PC-3 (cell line): ENCODE data around the gene SOWAHC. TPM values are rescaled to one million over a fixed set of nuclear protein-coding genes. Genes with fewer than 3 reads are reported as not detected.

ENCODE experiments used
- ATAC-seq: fragments of 200-7000 bp; cut with Tn5 transposase; 2 replicates; pipeline ENCODE4 v1.9.1; 2020; ENCODE audit warnings: mild to moderate bottlenecking, moderate library complexity
- BruUV-seq: library from RNA; stranded (reverse); fragments of 400-500 nt; replicated peaks from 2 replicates; lab custom pipeline; 2021; lab: Mats Ljungman, UMichigan
- CTCF ChIA-PET: fragments of 300-600 bp; sonication (Branson Sonifier 250); formaldehyde crosslinking; loops from one replicate; lab custom pipeline; 2022; ENCODE audit warnings: antibody characterized with exemption; lab: Charles Lee
- POLR2A ChIA-PET: fragments of 300-600 bp; sonication (Branson Sonifier 250); formaldehyde crosslinking; loops from one replicate; lab custom pipeline; 2022; ENCODE audit warnings: antibody characterized with exemption; ENCODE audit not compliant: unreplicated experiment; lab: Charles Lee
- DNase-seq: peaks from one replicate; pipeline ENCODE4 v3.0.0-alpha.2; 2015
- H2AFZ ChIP-seq: fragments of 300-600 bp; sonication (generic); 2 replicates; pipeline ENCODE4 v1.6.0; 2016; ENCODE audit warnings: antibody characterized with exemption, low read length
- H3F3A ChIP-seq: fragments of 300-600 bp; sonication (generic); one replicate; pipeline ENCODE4 v1.6.0; 2017; ENCODE audit warnings: antibody characterized with exemption, low read length, control low read depth, mild to moderate bottlenecking; ENCODE audit not compliant: unreplicated experiment
- H3K27ac ChIP-seq: fragments of 300-600 bp; sonication (generic); 2 replicates; pipeline ENCODE4 v1.5.1; 2016; ENCODE audit warnings: mild to moderate bottlenecking, low read length
- H3K27me3 ChIP-seq: fragments of 300-600 bp; sonication (generic); 2 replicates; pipeline ENCODE4 v1.6.1; 2016; ENCODE audit warnings: low read length, mixed read lengths
- H3K36me3 ChIP-seq: fragments of 300-600 bp; sonication (generic); 2 replicates; pipeline ENCODE4 v1.6.1; 2016; ENCODE audit warnings: low read depth, mixed run types, low read length, mixed read lengths
- H3K4me1 ChIP-seq: fragments of 300-600 bp; sonication (generic); 2 replicates; pipeline ENCODE4 v1.5.1; 2016; ENCODE audit warnings: low read length; ENCODE audit not compliant: insufficient read depth
- H3K4me2 ChIP-seq: fragments of 300-600 bp; sonication (generic); 2 replicates; pipeline ENCODE4 v1.6.0; 2016; ENCODE audit warnings: low read length
- H3K4me3 ChIP-seq: fragments of 300-600 bp; sonication (generic); 2 replicates; pipeline ENCODE4 v1.5.1; 2016; ENCODE audit warnings: mild to moderate bottlenecking, low read length, mixed read lengths
- H3K79me2 ChIP-seq: fragments of 300-600 bp; sonication (generic); 2 replicates; pipeline ENCODE4 v1.6.1; 2017; ENCODE audit warnings: low read length, mixed read lengths
- H3K9ac ChIP-seq: fragments of 300-600 bp; sonication (generic); 2 replicates; pipeline ENCODE4 v1.6.0; 2016; ENCODE audit warnings: mild to moderate bottlenecking, low read length
- H3K9me2 ChIP-seq: fragments of 300-600 bp; sonication (generic); replicated peaks from 2 replicates; pipeline ENCODE4 v1.6.1; 2016; ENCODE audit warnings: mixed run types, low read length, mixed read lengths
- H3K9me3 ChIP-seq: fragments of 300-600 bp; sonication (generic); 2 replicates; pipeline ENCODE4 v1.6.1; 2016; ENCODE audit warnings: low read length, mixed read lengths
- H4K20me1 ChIP-seq: fragments of 300-600 bp; sonication (generic); 2 replicates; pipeline ENCODE4 v1.6.1; 2016; ENCODE audit warnings: low read length, mixed read lengths
- CTCF ChIP-seq: fragments of 300-600 bp; sonication (generic); conservative IDR thresholded peaks from 2 replicates; pipeline ENCODE4 v1.5.1; 2017; ENCODE audit warnings: antibody characterized with exemption, low read depth, mild to moderate bottlenecking, low read length
- EZH2 ChIP-seq: fragments of 300-600 bp; sonication (generic); IDR thresholded peaks from one replicate; pipeline ENCODE4 v1.6.1; 2017; ENCODE audit warnings: antibody characterized with exemption, mild to moderate bottlenecking, low read length; ENCODE audit not compliant: unreplicated experiment
- EZH2phosphoT487 ChIP-seq: fragments of 300-600 bp; sonication (generic); IDR thresholded peaks from 2 replicates; pipeline ENCODE4 v1.6.1; 2018; ENCODE audit warnings: mild to moderate bottlenecking, antibody characterized with exemption, low read length, borderline replicate concordance
- intact Hi-C: fragments of 100-400 bp; cut with micrococcal nuclease; formaldehyde crosslinking; loops from 2 replicates; pipeline ENCODE4 v1.9.0; 2023
- total RNA-seq: library from RNA; depleted of rRNA; stranded (reverse); fragments of >200 nt; gene quantifications from 2 replicates; pipeline ENCODE4 v1.2.3, GENCODE V29; 2014

Gene SOWAHC
- total RNA-seq, 1 experiment from 2014 or later = 27.4 TPM

- H3K36me3 ChIP-seq = no peaks in the 10 kb centered on the region
- no peaks in the 10 kb centered on the region for H3F3A ChIP-seq
- intact Hi-C loops = no loop called here
- CTCF ChIA-PET = no interaction called here
- H3K79me2 ChIP-seq = no peaks in the 10 kb centered on the region
- no peaks in the 10 kb centered on the region for H3K9me3 ChIP-seq
- H3K27me3 ChIP-seq = no peaks in the 10 kb centered on the region
- no peak overlapping the region for H3K4me3 ChIP-seq
- H3K9me2 ChIP-seq = no peaks in the 10 kb centered on the region
- no peak overlapping the region for H2AFZ ChIP-seq
- POLR2A ChIA-PET = no interaction called here
- no peak overlapping the region for H3K27ac ChIP-seq
- ATAC-seq (no peak), DNase-seq (no peak)
- H3K4me1 ChIP-seq = peaks cover 7% of the 10 kb centered on the region; the same call in 1 of the 2 replicates
- no peak for TF ChIP-seq EZH2phosphoT487
- no peak for TF ChIP-seq CTCF
- no peak for TF ChIP-seq EZH2
- no TSS peak for BruUV-seq
- H3K9ac ChIP-seq = no peak overlapping the region
- no peaks in the 10 kb centered on the region for H4K20me1 ChIP-seq
- no peak overlapping the region for H3K4me2 ChIP-seq
Measured at GRCh38 chr2:109632158-109632789, 18.1 kb downstream of the SOWAHC start.

- Histone ChIP-seq H3K4me2 (no peak overlapping the region), H3K27me3 (no peaks in the 10 kb centered on the region), H3K9me3 (no peaks in the 10 kb centered on the region), H3K9me2 (no peaks in the 10 kb centered on the region), H3K4me3 (no peak overlapping the region), H4K20me1 (no peaks in the 10 kb centered on the region), H3K27ac (no peak overlapping the region), H3K36me3 (no peaks in the 10 kb centered on the region), H3K4me1 (peaks cover 16% of the 10 kb centered on the region), H3K9ac (no peak overlapping the region), H2AFZ (no peak overlapping the region), H3K79me2 (no peaks in the 10 kb centered on the region), H3F3A (no peaks in the 10 kb centered on the region)
- CTCF ChIA-PET = no interaction called here
- TF ChIP-seq CTCF (no peak), EZH2 (no peak), EZH2phosphoT487 (no peak)
- no TSS peak for BruUV-seq
- DNase-seq (no peak), ATAC-seq (no peak)
- POLR2A ChIA-PET = no interaction called here
- intact Hi-C loops = no loop called here
Measured at GRCh38 chr2:109633284-109633961, 19.3 kb downstream of the SOWAHC start.
